GM21825 (cell line): ENCODE results near the gene SMPD2.
A peak's percentile ranks its signal among the peaks of the same experiment; 100 is the strongest.

Experiments
- ATAC-seq: cut with Tn5 transposase; IDR thresholded peaks from one replicate; pipeline ENCODE4 v1.9.1; 2021; ENCODE audit warnings: mild to moderate bottlenecking, moderate library complexity; ENCODE audit not compliant: unreplicated experiment

Gene SMPD2, protein sequence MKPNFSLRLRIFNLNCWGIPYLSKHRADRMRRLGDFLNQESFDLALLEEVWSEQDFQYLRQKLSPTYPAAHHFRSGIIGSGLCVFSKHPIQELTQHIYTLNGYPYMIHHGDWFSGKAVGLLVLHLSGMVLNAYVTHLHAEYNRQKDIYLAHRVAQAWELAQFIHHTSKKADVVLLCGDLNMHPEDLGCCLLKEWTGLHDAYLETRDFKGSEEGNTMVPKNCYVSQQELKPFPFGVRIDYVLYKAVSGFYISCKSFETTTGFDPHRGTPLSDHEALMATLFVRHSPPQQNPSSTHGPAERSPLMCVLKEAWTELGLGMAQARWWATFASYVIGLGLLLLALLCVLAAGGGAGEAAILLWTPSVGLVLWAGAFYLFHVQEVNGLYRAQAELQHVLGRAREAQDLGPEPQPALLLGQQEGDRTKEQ

DNA sequence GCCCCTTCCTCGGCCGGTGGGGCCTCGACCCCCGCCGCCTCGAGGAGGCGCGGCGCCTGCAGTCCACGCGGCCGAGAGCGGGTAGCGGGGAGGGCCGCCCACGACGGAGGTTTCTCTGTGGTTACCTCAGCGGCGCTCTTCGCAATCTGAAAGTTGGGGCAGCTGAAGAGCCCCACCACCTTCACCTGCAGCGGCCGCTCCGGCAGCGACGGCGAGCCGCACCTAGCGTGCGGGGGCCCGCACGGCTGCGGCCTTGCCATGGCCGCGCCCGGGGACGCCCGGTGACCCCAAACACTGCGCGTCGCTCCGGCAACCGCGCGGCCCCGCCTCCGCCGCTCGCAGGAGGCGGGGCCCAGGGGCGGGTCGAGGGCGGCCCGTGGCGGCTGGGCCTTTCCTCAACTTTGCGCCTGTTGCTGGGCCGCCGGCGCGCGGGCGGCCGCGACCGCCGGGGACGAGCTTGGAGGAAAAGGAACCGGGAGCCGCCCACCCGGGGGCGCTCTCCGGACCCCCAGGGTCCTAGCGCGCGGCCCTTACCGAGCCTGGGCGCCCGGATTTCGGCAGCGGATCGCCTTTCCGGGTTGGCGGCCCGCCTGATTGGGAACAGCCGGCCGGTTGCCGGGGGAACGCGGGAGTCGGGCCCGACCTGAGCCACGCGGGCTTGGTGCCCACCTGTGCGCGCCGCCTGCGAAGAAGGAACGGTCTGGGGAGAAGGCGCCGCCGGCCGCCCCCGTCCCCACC is at the start of gene SMPD2, which contains the start of gene PPIL6:
Gene SMPD2 (plus strand): TSS at position 394 of the 738 bp plus-strand sequence. CDS start 398 bp downstream, outside the sequence.
Gene PPIL6 (minus strand): TSS at position 298 of the 738 bp plus-strand sequence. CDS start 38 bp downstream, at position 260.
- peak; percentile 90 for ATAC-seq

DNA sequence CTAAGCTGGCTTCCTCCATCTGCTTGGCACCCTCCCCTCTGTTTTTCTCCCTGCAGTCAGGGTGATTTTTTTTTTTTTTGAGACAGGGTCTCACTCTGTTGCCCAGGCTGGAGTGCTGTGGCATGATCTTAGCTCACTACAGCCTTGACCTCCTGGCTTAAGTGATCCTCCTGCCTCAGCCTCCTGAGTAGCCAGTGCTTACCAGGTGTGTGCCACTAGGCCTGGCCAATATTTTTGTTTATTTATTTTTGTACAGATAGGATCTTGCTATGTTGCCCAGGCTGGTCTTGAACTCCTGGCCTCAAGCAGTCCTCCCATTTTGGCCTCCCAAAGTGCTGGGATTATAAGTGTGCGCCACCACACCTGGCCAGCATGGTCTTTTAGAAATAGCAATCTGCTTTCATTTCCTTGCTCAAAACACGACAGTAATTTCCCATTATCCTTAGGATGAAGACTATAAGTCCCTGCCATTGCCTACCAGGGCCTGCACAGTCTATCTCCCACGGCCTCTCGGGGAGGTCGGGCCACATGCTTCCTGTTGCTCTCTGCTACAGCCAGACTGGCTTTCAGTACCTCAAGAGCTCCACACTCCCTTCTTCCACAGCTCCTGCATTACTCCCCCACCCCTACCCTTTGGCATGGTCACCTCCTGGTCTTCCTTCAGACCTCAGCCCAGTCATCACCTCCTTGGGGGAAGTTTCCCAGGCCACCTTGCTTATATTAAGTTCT is 47.2 kb upstream of the SMPD2 start:
- no peak for ATAC-seq

DNA sequence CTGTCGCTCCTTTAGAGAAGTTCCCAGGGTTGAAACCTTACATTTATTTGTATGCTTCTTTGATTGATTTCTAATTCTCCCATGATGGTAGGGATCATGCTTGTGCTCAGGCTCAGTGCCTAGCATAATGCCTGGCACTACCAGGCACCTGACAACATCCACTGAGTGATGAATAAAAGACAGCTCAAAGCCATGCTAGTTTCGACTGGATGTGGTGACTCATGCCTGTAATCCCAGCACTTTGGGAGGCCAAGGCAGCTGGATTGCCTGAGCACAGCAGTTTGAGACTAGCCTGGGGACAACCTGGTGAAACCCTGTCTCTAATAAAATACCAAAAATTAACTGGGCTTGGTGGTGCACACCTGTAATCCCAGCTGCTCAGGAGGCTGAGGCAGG is 46.6 kb upstream of the SMPD2 start:
- no peak for ATAC-seq

DNA sequence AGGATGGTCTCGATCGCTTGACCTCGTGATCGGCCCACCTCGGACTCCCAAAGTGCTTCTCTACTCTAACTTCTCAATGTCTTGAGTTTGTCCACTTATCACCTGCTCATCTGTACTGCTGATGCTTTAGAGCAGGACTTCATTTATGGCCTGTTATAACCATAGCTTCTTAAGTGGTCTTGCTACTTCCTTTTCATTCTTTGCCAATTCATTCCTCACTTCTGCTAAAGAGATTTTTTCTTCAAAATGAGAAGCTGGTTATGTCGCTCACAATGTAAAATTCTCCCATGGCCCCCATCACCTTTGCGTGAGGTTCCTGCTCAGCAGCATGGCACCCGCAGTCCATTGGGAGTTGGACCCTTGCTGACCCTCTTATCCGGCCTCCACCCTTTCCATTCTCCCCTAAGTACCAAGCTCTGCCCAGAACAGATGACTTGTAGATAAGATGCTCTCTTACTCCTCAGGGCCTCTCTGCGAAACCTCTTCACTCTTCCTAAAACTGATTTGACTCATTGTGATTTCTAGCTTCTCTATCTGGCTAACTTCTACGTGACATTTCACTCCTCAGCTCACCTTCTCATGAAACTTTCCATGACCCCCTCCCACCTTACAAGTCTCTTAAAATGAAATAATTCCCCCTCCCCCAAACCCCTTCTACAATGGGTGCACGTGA is 44.3 kb upstream of the SMPD2 start:
- no peak for ATAC-seq

DNA sequence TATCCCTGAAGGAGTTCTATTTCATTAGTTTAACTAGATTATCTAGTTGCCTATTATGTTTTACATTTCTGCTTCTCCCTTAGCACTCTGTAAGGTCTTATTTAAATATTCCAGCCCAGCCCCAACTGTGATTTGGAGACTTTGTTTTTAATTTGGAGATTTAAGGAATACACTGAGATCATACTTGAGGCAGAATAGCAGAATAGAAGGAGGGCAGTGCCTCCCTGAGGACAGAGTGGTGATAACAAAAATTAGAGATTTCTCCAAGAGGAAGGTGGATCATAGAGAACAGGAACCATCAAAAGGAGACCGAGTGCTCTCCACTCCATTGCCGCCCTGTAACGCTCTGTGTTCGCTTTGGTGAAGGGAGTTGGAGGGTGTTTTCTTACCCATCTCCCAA is 43.5 kb upstream of the SMPD2 start:
- no peak for ATAC-seq

DNA sequence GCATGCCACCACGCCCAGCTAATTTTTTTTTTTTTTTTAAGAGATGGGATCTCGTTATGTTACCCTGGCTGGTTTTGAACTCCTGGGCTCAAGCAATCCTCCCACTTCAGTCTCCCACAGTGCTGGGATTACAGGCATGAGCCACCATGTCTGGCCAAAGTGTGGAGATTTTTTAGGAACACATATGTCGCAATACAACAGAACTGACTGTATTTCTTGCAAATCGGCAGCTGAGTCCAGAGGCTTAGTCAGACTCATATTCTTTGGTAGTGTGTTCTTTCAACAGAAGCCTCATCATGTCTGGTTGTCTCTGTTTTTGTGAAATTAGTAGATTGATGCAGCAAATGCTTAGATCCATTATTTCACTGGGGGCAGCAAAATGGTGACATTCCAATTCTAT is 34.3 kb upstream of the SMPD2 start:
- no peak for ATAC-seq

DNA sequence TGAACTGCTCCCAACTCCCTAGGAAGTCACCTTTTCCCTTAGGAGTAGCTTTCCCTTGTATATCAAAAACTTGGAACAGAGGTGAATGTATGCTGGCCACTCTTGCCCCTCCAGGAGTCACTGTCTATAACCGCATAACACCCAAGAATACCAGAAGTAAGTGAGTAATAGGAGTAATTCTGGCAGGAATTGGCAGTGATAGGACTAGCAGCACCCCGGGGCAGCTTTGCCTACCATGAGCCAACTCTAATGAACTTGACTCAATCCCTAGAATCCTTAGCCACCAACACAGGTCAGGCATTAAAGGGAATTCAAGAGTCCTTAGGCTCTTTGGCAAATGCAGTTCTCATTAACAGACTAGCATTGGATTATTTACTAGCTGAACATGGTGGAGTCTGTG is 29.5 kb upstream of the SMPD2 start:
- no peak for ATAC-seq

DNA sequence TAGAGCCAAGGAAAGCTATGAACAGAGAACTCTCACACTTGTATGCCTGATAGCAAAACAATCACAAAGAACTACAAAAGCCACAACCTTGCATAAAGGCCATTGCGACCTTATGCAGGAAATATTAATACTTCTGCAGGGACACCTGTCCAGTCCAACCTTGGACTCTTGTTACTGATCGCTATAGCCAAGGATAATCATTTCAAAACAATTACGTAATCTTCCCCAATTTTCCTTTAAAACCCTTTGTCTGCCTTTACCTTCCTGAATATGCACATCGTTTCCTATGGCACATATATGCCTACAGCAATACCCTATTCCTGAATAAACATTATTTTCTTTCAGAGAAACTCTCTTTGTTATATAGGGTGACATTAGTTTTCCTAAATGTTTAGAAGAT is 22.9 kb upstream of the SMPD2 start:
- no peak for ATAC-seq

DNA sequence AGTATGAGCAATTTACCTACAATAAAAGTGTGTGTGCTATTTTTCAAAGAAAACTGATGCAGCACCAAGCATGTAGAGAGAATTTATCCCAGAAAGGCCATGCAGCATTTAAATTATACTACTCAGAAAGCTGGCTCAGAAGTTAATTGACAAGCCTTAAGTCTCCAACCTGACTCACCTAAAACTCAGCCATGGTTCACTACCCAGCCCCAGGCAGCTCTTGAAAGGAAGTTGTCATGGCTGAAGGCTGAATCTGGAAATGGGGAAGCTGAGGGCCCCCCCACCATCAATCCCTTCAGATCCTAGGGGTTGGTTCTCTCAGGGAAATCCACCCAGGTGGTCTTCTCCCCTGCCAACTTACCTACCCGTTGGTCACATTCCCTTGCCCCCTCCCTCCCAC is 19.8 kb upstream of the SMPD2 start:
- no peak for ATAC-seq

DNA sequence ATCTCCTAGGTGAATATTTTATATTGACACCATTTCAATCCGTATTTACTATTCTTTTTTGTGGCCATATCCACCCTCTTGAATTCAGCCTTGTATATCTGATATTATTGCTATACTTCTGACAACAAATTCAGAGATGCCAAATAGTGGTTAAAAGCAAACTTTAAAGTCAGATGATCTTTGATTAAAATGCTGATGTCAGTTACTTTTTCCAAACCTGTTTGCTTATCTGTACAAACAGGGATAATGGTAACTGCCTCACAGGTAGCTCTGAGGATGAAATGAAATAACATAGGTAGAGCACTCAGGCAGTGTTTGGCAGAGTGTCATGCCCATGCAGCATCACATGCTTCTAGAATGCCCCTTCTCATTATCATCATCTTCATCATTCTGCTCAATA is 19.3 kb upstream of the SMPD2 start:
- no peak for ATAC-seq

DNA sequence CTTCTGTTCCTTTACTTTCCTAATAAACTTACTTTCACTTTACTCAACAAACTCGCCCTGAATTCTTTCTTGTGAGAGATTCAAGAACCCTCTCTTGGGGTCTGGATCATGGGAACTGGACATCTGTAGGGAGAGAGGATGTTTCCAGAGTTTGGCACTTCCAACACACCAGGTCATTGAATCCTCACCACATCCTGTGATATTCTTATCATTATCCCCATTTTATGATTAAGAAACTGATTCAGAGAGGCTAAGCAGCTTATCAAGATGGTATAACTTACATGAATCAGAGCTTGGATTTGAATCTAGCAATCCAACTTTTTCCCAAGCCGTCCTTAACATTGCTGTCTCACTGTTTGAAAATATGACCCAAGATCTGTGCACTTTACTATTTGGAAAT is 15.6 kb upstream of the SMPD2 start:
- no peak for ATAC-seq

DNA sequence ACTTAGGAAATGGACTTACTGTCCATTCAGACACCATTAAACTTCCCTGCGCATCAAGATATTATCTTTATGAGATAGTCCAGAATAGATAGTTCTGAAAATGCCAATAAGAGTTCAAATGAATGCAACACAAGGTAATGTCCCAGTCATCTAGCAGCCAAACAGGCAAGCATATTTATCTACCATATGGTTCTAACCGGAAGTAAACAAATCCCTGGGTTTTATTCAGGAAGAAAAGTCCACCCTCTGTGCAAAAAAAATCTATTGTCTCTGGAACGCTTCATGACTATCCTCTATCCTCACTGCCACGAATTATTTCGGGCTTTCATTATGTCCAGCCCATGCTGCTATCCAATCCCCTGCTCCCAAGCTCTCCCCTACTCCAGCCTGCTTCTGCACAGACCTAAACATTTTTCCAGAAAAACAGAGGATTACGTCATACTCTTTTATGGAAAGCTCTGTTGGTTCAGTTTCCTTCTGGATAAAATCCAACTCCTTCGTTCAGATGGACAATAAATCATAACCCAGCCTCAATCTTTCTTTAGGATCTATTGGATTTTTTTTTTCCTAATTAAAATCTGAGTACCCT is 11.5 kb upstream of the SMPD2 start:
- no peak for ATAC-seq

DNA sequence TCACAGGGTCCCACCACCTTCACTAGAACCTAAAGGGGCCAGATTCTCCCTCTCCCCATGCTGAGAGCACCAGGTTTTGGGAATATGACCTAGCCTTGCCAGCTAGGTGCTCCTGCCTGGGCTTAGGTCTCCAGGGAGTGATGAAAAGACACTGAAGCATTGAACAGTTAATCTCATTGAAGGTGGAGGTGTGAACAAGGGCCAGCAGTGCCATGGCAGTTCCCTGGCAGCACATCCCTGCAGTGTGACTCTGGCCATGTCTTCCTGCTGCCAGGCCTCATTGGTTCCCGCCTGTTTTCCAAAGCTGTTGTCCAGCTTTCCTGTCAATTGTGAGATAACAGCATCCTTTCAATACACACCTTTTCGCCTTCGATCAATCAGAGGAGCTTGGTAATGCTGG is 11.0 kb upstream of the SMPD2 start:
- no peak for ATAC-seq

DNA sequence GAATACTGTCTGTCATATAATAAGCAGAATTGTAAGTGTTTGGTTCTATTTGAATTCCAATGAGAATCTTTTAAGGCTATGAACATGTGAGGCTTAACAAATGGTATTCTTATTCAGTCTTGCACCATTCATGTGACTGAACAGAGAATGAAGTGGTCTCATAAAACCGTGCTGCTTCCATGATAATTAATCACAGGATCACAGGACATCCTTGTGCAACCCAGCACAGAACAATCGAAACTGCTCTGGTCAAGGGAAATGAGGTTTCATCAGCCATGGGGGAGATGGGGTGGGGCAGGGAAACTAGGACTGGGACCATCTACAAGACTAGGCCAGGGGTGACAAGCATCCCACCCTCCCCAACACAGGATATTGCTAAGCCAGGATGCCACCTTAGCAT is 6.1 kb upstream of the SMPD2 start:
- ATAC-seq = no peak

DNA sequence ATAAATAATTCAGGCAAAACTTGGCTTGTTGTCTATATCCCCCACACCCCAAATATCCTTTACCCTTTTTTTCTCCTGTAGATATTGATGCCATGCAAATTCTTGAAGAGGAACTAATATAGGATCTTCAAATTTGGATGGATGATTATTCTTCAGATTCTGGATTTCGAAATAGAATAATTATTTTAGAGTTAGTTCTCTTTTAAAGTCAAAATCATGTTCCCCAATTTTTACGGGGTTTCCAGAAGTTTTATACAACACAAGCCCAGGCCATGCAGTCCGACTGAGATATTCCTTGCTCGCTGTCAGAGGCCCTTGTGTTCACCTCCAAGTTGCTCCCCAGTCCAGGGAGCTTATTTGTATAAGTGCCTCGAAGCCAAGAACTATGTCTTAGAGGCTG is 4.5 kb upstream of the SMPD2 start:
- ATAC-seq = no peak

DNA sequence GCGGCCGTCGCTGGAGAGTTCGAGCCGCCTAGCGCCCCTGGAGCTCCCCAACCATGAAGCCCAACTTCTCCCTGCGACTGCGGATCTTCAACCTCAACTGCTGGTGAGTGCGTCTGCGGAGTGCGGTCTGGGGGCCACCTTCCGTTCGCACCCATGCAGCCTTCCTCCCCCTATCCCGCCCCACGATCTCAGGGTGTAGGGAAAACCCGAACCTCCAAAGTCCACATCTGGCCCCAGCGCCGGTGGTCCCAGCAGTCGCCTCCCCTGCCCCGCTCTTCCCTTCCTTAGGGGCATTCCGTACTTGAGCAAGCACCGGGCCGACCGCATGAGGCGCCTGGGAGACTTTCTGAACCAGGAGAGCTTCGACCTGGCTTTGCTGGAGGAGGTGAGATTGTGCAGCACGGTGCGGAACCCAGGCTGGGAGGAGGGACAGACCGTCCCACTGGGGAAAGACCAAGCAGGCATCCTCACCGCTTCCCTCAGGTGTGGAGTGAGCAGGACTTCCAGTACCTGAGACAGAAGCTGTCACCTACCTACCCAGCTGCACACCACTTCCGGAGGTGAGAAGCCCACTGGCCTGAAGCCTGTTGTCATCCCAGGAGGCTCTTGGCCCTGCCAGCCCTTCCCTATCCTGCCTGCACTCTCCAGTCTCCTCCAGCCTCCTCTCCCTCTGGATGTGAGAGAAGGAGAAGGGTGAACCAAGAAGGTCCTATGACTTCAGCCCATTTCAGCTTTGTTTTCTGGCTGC is 719 bp downstream of the SMPD2 start:
- peak; percentile 20 for ATAC-seq

DNA sequence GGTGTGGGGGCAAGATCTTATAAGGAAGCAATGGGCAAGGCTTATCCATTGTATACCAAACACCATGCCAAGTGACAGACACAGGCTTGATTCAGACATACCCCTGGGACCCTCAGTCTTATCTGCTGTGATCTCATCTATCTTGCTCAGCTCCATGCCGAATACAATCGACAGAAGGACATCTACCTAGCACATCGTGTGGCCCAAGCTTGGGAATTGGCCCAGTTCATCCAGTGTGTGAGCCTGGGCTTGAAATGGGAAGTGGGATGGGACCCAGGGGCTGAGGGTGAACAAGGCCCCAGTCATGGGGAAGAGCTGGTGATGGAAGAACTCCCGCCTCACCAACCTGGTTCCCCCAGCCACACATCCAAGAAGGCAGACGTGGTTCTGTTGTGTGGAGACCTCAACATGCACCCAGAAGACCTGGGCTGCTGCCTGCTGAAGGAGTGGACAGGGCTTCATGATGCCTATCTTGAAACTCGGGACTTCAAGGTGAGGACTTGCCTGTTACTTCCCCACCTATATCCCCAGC is 1.9 kb downstream of the SMPD2 start:
- no peak for ATAC-seq

DNA sequence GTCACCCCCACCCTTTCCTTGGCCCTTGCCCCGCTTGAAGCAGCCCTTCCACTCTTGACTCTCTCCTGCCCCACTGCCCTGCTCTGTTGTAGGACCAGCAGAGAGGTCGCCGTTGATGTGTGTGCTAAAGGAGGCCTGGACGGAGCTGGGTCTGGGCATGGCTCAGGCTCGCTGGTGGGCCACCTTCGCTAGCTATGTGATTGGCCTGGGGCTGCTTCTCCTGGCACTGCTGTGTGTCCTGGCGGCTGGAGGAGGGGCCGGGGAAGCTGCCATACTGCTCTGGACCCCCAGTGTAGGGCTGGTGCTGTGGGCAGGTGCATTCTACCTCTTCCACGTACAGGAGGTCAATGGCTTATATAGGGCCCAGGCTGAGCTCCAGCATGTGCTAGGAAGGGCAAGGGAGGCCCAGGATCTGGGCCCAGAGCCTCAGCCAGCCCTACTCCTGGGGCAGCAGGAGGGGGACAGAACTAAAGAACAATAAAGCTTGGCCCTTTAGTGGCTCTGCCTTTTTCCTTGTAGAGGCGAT is 3.0 kb downstream of the SMPD2 start:
- no peak for ATAC-seq

DNA sequence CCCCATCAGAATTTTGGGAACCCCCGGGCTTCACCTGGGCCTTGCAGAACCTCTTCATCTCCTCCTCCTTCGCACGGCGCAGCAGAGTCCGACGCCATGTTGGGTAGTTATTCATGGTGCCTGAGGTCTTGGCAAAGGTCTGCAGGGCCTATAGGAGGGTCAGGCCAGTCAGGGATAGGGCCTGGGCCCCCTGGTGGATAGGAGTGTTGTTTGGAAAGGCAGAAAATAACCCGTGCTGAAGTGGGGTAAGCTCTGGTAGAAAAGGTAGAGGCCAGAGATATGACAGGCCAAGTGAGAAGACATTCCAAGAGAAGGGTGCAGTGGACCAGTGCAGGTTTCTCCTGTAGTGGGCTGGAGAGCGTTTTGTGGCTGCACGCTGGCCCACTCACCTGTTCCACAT is 4.9 kb downstream of the SMPD2 start:
- no peak for ATAC-seq
